Fibroblast of skin of left quadriceps (primary cell): ENCODE measurements around the gene SUPT3H.

Source experiments
- DNase-seq, 2 experiments: peaks; one replicate each; pipeline ENCODE4 v3.0.0-alpha.2; 2013; ENCODE audit warnings: low read depth in 2 of 2

SUPT3H gene

GRCh38 chr6:45377554-45378333 lies at the start of gene SUPT3H:
Gene SUPT3H (minus strand): TSS chr6:45377934.
- peak; percentile 90 to 91 for DNase-seq

GRCh38 chr6:45426251-45426650 lies 48.5 kb upstream of the SUPT3H start:
- no peak for DNase-seq

- DNase-seq = no peak
Measured at GRCh38 chr6:45424451-45424861, 46.7 kb upstream of the SUPT3H start.

GRCh38 chr6:45423824-45424450 lies 46.2 kb upstream of the SUPT3H start:
- no peak for DNase-seq

GRCh38 chr6:45423111-45423823 lies 45.5 kb upstream of the SUPT3H start:
- no peak for DNase-seq

- no peak for DNase-seq
Measured at GRCh38 chr6:45422503-45423110, 44.9 kb upstream of the SUPT3H start.

GRCh38 chr6:45421709-45422502 lies 44.2 kb upstream of the SUPT3H start:
- DNase-seq = no peak

- no peak for DNase-seq
Measured at GRCh38 chr6:45420909-45421708, 43.4 kb upstream of the SUPT3H start.

- DNase-seq = no peak
Measured at GRCh38 chr6:45420083-45420908, 42.6 kb upstream of the SUPT3H start.

GRCh38 chr6:45419571-45420082 lies 41.9 kb upstream of the SUPT3H start:
- no peak for DNase-seq

GRCh38 chr6:45417436-45417835 lies 39.7 kb upstream of the SUPT3H start:
- no peak for DNase-seq

- DNase-seq = no peak
Measured at GRCh38 chr6:45416700-45417099, 39.0 kb upstream of the SUPT3H start.

GRCh38 chr6:45415788-45416518 lies 38.2 kb upstream of the SUPT3H start:
- no peak for DNase-seq

GRCh38 chr6:45415315-45415714 lies 37.6 kb upstream of the SUPT3H start:
- no peak for DNase-seq

GRCh38 chr6:45411959-45412358 lies 34.2 kb upstream of the SUPT3H start:
- no peak for DNase-seq

GRCh38 chr6:45400021-45400420 lies 22.3 kb upstream of the SUPT3H start:
- DNase-seq = no peak

- DNase-seq = no peak
Measured at GRCh38 chr6:45398075-45398813, 20.5 kb upstream of the SUPT3H start.

GRCh38 chr6:45394586-45395095 lies 16.9 kb upstream of the SUPT3H start:
- DNase-seq = no peak
